Measurements from ENCODE around the gene XKR7. TPM values are rescaled to one million over a fixed set of nuclear protein-coding genes. Genes with fewer than 3 reads are reported as not detected.

The XKR7 gene
- total RNA-seq, 1 experiment from 2014 or later = not detected

DNA sequence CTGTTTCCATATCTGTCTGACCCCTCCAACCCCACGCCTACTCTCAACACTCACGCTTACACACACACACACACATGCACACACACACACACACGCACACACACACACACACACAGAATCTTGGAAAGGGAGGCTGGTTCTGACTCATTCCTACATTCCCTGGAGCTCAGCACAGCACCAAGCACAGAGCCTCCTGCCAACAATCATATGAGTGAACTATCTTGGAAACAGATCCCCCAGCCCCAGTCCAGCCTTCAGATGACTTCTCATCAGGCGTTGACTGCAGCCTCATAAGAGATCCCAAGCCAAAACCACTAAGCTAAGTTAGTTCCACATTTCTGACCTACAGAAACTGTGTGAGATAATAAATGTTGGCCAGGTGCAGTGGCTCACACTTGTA, 70.0 kb downstream of the XKR7 start:
- no peak for DNase-seq (ENCODE audit: low spot score)

DNA sequence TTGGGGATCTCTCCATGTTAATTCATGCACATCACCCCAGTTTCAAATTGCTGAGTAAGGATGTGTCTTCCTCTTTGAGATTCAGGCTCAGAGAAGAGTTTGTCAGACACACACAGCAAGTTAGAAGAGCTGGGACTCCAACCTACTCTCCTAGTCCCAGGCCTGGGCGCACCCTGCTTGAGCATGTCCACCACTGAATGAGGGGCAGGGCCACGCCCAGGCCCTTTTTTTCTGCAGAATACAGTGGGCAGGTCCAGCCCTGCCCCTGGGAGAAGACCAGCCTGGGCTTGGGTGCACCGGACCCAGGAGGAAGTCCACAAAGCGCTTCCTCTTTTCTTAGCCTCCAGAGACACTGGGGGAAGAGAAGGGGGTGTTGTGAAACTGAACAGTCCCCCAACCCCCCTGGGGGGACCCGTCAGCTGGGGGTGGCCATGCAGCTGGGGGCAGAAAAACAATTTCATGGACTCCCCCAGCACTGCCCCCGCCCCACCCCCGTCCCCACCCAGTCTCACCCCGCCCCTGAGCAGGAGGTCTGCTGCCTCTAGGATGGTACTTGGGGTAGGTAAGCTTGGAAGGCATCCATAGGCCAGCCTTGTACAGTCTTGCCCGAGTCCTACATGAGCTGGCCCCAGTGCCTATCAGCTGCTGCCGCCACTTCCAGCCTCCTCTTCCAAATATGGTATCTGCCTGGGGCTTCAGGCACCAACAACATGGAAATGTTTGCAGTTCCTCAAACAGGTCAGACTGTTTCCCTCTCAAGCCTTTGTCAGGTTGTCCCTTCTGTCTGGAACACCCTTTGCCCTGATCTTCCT, 72.4 kb downstream of the XKR7 start:
- DNase-seq (ENCODE audit: low spot score) = no peak

DNA sequence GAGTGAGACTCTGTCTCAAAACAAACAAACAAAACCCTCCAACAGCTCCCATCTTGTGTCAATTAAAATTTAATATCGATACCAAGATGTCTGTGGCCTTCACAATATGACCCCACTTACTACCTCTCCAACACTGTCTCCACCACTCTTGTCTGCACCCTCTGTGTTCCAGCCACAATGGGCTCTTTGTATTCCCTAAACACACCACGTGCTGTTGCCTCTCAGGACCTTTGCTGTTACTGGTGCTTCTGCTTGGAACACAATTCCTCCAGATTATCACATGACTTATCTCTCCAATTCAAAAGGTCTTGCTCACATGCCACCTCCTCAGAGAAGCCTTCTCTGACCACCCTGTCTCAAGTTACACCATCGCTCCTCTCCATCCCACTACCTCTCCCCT, 78.0 kb downstream of the XKR7 start:
- DNase-seq (ENCODE audit: low spot score) = no peak

DNA sequence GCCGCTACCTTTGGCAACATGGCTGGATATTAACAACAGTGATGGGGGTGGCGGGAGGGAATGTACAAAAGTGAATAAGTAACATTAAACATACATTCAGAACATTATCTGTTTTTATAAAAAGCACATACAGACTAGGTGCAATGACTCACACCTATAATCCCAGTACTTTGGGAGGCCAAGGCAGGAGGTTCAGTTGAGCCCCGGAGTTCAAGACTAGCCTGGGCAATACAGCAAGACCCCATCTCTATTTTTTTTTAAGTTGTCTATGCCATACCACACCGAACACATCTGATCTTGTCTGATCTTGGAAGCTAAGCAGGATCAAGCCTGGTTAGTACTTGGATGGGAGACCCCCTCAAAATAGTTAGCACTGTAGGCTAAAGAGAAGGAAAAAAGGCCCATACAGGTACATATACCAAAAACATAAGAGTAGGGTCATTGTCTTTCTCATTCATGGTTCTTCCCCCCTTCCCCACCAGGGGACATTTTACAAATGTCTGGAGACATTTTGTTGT, 82.4 kb downstream of the XKR7 start:
- DNase-seq (ENCODE audit: low spot score) = no peak

DNA sequence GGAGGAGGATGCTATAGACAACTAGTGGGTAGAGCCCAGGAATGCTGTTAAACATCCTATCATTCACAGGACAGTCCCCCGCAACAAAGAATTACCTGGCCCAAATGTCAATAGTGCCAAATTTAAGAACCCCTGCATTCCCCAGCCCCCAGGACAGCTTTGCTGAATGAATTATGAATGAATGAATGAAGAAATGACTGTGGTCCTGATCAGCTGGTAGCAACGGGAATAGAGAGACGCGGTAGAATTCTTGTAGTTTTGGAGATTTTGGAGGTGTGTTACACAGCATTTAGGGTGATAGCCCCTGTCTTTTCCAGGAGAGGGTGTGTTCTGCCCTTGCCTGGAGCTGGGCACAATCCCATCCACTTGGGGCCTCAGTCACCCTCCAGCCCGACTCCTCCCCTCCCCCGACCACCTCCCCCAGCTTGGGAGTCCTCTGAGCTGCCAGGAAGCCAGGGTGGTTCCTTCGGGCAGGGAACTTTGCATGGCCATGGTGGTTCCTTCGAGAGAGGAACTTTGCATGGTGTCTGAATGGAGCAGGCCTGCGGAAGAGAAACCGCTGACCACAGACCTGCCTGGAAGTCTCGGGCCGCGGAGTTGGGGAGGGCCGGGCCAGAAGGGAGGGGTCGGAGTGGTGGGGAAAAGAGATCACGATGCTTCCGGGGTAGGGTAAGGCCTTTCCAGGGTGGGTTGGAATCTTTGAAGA, 83.1 kb downstream of the XKR7 start:
- no peak for DNase-seq (ENCODE audit: low spot score)

DNA sequence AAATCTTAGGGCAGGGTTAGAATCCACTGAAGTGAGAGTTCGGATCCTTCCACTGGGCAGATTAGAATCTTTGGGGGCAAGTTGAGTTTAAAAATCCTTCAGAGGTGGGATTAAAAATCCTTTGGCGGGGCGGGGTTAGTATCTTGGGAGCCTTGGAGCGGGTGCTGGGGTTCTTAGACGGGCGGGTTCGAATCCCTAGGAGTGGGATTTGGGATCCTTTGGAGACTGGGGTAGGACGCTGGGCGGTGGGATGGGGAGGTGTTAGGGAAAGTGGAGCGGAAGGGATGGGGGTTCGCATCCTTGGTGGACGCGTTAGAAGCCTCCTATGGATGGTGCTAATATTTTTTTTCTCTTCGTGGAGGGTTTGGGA, 83.8 kb downstream of the XKR7 start:
- no peak for DNase-seq (ENCODE audit: low spot score)

DNA sequence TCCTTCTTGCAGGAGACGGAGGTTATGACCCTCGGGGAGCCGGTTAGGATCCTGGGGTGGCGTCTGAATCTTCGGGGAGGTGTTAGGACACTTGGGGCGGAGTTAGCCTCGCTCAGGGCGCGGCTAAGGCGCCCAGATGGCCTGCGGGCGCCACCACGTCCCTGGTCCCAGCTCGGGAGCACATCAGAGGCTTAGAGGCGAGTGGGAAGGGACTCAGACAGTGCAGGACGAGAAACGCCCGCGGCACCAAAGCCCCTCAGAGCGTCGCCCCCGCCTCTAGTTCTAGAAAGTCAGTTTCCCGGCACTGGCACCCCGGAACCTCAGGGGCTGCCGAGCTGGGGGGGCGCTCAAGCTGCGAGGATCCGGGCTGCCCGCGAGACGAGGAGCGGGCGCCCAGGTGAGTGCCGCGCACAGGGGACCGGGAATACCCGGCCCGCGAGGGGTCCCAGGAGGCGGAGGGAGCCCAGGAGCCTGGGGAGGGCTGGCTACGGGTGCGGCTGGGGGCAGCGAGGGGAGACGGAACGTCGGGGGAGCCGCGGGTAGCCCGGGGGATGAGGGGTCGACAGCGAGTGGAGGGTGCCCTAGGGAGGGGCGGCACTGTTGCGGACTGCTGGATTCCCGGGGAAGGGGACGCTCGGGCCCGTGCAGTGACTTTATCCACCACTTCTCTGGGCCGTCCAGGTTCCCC, 84.3 kb downstream of the XKR7 start, which contains the start of gene HCK:
TSS of gene HCK (plus strand) at position 153 of the 688 bp plus-strand sequence.
- no peak for DNase-seq (ENCODE audit: low spot score)

DNA sequence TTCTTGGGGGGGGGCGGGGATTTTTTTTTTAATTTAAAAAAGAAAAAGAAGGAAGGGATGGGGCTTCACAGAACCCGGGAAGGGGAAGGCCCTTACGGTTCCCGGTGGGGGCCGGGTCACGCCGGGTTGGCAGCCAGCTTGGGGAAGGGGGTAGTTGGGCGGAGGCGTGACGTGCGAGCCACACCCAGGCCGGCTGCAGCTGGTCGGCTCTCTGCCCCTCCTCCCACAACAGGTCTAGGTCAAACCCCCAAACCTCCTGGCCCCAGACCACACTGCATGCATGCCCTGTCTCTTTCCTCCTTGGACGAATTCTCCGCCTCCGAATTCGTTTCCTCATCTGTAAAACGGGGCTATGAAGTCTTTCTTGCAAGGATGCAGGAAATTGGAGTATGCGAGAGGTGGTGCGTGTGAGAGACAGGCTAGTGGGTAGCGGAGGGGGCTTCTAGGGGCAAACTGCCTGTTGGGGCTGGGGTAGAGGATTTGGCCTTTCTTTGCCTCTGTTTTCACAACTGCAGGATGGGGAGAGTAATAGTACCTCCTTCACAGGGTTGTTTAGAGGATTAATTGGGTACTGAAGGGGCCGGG, 84.9 kb downstream of the XKR7 start:
- DNase-seq (ENCODE audit: low spot score) = no peak

Small RNAs within 50 kb of the gene (small RNA-seq; reads per million reads assigned to genes)
- gene RNA5SP481 = 3.9 reads per million, percentile 80 among the genes with 10 or more reads in this experiment
- gene RNA5SP482 = 0.72 reads per million, percentile 10 among the genes with 10 or more reads in this experiment

Other genes starting within 250 kb of the XKR7 start
- 324 and 325 TPM in 2 replicates for gene BCL2L1, start 245.3 kb upstream of the XKR7 start, total RNA-seq (2014; rRNA removed; shearing (Covaris generic))
- gene TPX2, start 228.9 kb upstream of the XKR7 start, total RNA-seq (2014; rRNA removed; shearing (Covaris generic)) = 94.4 and 101 TPM in 2 replicates
- 0.37 and 0.41 TPM in 2 replicates for gene MYLK2, start 148.8 kb upstream of the XKR7 start, total RNA-seq (2014; rRNA removed; shearing (Covaris generic))
- gene FOXS1, start 122.5 kb upstream of the XKR7 start, total RNA-seq (2014; rRNA removed; shearing (Covaris generic)) = not detected in 2 replicates
- not detected in 2 replicates for gene DUSP15, start 97.6 kb upstream of the XKR7 start, total RNA-seq (2014; rRNA removed; shearing (Covaris generic))
- gene TTLL9, start 97.5 kb upstream of the XKR7 start, total RNA-seq (2014; rRNA removed; shearing (Covaris generic)) = 0.03 and 0.05 TPM in 2 replicates
- 10.7 and 13.3 TPM in 2 replicates for gene PDRG1, start 16.1 kb upstream of the XKR7 start, total RNA-seq (2014; rRNA removed; shearing (Covaris generic))
- gene CCM2L, start 42.3 kb downstream of the XKR7 start, total RNA-seq (2014; rRNA removed; shearing (Covaris generic)) = 0.13 TPM in 1 of 2 replicates, not detected in the other
- gene HCK, start 84.1 kb downstream of the XKR7 start, total RNA-seq (2014; rRNA removed; shearing (Covaris generic)) = not detected in 2 replicates
- gene TM9SF4, start 141.6 kb downstream of the XKR7 start, total RNA-seq (2014; rRNA removed; shearing (Covaris generic)) = 39.9 and 45.9 TPM in 2 replicates
- gene PLAGL2, start 239.6 kb downstream of the XKR7 start, total RNA-seq (2014; rRNA removed; shearing (Covaris generic)) = 6.9 and 7.9 TPM in 2 replicates
- gene POFUT1, start 239.7 kb downstream of the XKR7 start, total RNA-seq (2014; rRNA removed; shearing (Covaris generic)) = 44.6 and 56.1 TPM in 2 replicates